Body of pancreas (tissue), 4 donors: ENCODE results near the gene C20orf141.
"Not testable (repeated sequence)": the region's sequence is repeated elsewhere in the genome, so short reads cannot be mapped to it uniquely, and the experiment has no call there.

ENCODE experiments used
- CTCF ChIP-seq, 7 experiments: fragments of 450-650 bp in 4 of 7; fragments of 200-600 bp in 3 of 7; sonication (generic) in 3 of 7; IDR thresholded peaks; one replicate each; pipeline ENCODE4 v1.5.1; 2016 to 2019; ENCODE audit warnings: antibody characterized with exemption in 7 of 7
- POLR2A ChIP-seq, 3 donors: fragments of 450-650 bp; IDR thresholded peaks; one replicate each; pipeline ENCODE4 v1.6.1; 2016; ENCODE audit warnings: antibody characterized with exemption in 3 of 3, mild to moderate bottlenecking in 2 of 3

- TF ChIP-seq CTCF, POLR2A (IDR thresholded peaks at IDR 0.05): not testable (repeated sequence)
These were observed 44.7 kb upstream of the C20orf141 start for GRCh38 chr20:2770091-2770490.
